Esophagus (tissue), 2 donors: ENCODE results near the gene UNC13D. TPM values are rescaled to one million over a fixed set of nuclear protein-coding genes. Genes with fewer than 3 reads are reported as not detected.
"Not testable (repeated sequence)": the region's sequence is repeated elsewhere in the genome, so short reads cannot be mapped to it uniquely, and the experiment has no call there.

ENCODE experiments used
- H3K27ac ChIP-seq, 2 donors: one replicate each; pipeline ENCODE4 v1.5.1; 2013; ENCODE audit warnings: low read depth in 2 of 2, mild to moderate bottlenecking in 2 of 2, inconsistent platforms in 1 of 2, low read length in 1 of 2, moderate library complexity in 1 of 2
- H3K27me3 ChIP-seq, 2 donors: one replicate each; pipeline ENCODE4 v1.6.1; 2013; ENCODE audit warnings: low read length in 2 of 2, control low read depth in 1 of 2, mild to moderate bottlenecking in 1 of 2; ENCODE audit not compliant: insufficient read depth in 2 of 2, control insufficient read depth in 1 of 2
- H3K36me3 ChIP-seq, 2 donors: one replicate each; pipeline ENCODE4 v1.6.1; 2013; ENCODE audit warnings: low read length in 1 of 2; ENCODE audit not compliant: control insufficient read depth in 2 of 2, insufficient read depth in 2 of 2
- H3K4me1 ChIP-seq, 2 donors: one replicate each; pipeline ENCODE4 v1.6.1; 2013; ENCODE audit warnings: low read length in 1 of 2; ENCODE audit not compliant: control insufficient read depth in 2 of 2, insufficient read depth in 2 of 2
- H3K4me3 ChIP-seq, 2 donors: one replicate each; pipeline ENCODE4 v1.5.1; 2013; ENCODE audit warnings: low read length in 2 of 2, mild to moderate bottlenecking in 2 of 2, low read depth in 1 of 2, moderate library complexity in 1 of 2
- H3K9me3 ChIP-seq, 2 donors: one replicate each; pipeline ENCODE4 v1.6.1; 2013; ENCODE audit warnings: mild to moderate bottlenecking in 2 of 2, low read depth in 1 of 2, low read length in 1 of 2, moderate library complexity in 1 of 2; ENCODE audit not compliant: control insufficient read depth in 2 of 2, insufficient read depth in 1 of 2
- WGBS, 2 donors: extraction: QIAGEN DNeasy Blood & Tissue Kit; methylation state at CpG; one replicate each; pipeline ENCODE4 v1.1.7; 2013; 5-methylcytosine and 5-hydroxymethylcytosine counted together
- polyA plus RNA-seq, 2 donors: library from polyadenylated mRNA; stranded (reverse); fragments of 200-250 nt; gene quantifications; one replicate each; pipeline ENCODE4 v1.2.3, GENCODE V29; 2013
- donor health status: healthy with polysubstance abuse.
- donor health status: Bipolar disorder and iron deficiency.

The UNC13D gene
- polyA plus RNA-seq, 2 donors: 21.0 to 22.4 TPM

GRCh38 chr17:75875182-75875939, 31.2 kb upstream of the UNC13D start:
- H3K27ac ChIP-seq: peak overlapping the region; percentile 96
- peaks cover 0 to 22% of the 10 kb centered on the region in 2 donors for H3K36me3 ChIP-seq
- WGBS, 2 donors: 41 to 46% methylated on average over 18 of the region's 18 CpGs
- H3K4me3 ChIP-seq: peak overlapping the region; percentile 3 to 61
- peaks cover 5 to 31% of the 10 kb centered on the region in 2 donors for H3K4me1 ChIP-seq
- H3K9me3 ChIP-seq: no peaks in the 10 kb centered on the region
- no peaks in the 10 kb centered on the region for H3K27me3 ChIP-seq

- H3K4me1 ChIP-seq: peaks cover 5 to 32% of the 10 kb centered on the region in 2 donors
- WGBS, 2 donors: 85 to 86% methylated on average over 33 to 38 of the region's 38 CpGs
- H3K27me3 ChIP-seq: no peaks in the 10 kb centered on the region
- H3K36me3 ChIP-seq: peaks cover 0 to 22% of the 10 kb centered on the region in 2 donors
- peak overlapping the region; percentile 96 for H3K27ac ChIP-seq
- H3K4me3 ChIP-seq: no peak overlapping the region
- H3K9me3 ChIP-seq: no peaks in the 10 kb centered on the region
Measured at GRCh38 chr17:75874323-75875181, 30.3 kb upstream of the UNC13D start.

- Histone ChIP-seq H3K36me3 (peaks cover 0 to 22% of the 10 kb centered on the region in 2 donors), H3K4me3 (peak overlapping the region in 1 of 2 donors; percentile 10), H3K9me3 (no peaks in the 10 kb centered on the region), H3K27ac (peak overlapping the region; percentile 94 to 95), H3K4me1 (peaks cover 7 to 34% of the 10 kb centered on the region in 2 donors), H3K27me3 (no peaks in the 10 kb centered on the region)
- WGBS, 2 donors: 52 to 64% methylated on average over 11 of the region's 11 CpGs
Measured at GRCh38 chr17:75873587-75874322, 29.6 kb upstream of the UNC13D start.

- Histone ChIP-seq H3K36me3 (peaks cover 0 to 22% of the 10 kb centered on the region in 2 donors), H3K27me3 (no peaks in the 10 kb centered on the region), H3K27ac (peak overlapping the region; percentile 94 to 95), H3K9me3 (no peaks in the 10 kb centered on the region), H3K4me3 (peak overlapping the region in 1 of 2 donors; percentile 3), H3K4me1 (peaks cover 7 to 31% of the 10 kb centered on the region in 2 donors)
- 22 to 27% methylated on average over 13 of the region's 13 CpGs for WGBS, 2 donors
Measured at GRCh38 chr17:75872434-75873351, 28.5 kb upstream of the UNC13D start.

GRCh38 chr17:75870228-75870627, 26.0 kb upstream of the UNC13D start:
- Histone ChIP-seq H3K36me3 (peaks cover 0 to 17% of the 10 kb centered on the region in 2 donors), H3K27ac (peak overlapping the region; percentile 51 to 82), H3K4me1 (peaks cover 3 to 16% of the 10 kb centered on the region in 2 donors)
- not testable (repeated sequence) for H3K27me3 ChIP-seq, H3K9me3 ChIP-seq, H3K4me3 ChIP-seq
- WGBS, 2 donors: 48 to 51% methylated on average over 10 of the region's 10 CpGs

GRCh38 chr17:75869282-75870141, 25.3 kb upstream of the UNC13D start:
- peaks cover 4 to 11% of the 10 kb centered on the region in 2 donors for H3K4me1 ChIP-seq
- H3K4me3 ChIP-seq: no peak overlapping the region
- peaks cover 0 to 10% of the 10 kb centered on the region in 2 donors for H3K36me3 ChIP-seq
- WGBS, 2 donors: 31 to 45% methylated on average over 23 of the region's 23 CpGs
- peak overlapping the region; percentile 51 to 82 for H3K27ac ChIP-seq
- no peaks in the 10 kb centered on the region for H3K27me3 ChIP-seq
- no peaks in the 10 kb centered on the region for H3K9me3 ChIP-seq

GRCh38 chr17:75868730-75869281, 24.6 kb upstream of the UNC13D start:
- WGBS, 2 donors: 82 to 84% methylated on average over 12 of the region's 12 CpGs
- H3K36me3 ChIP-seq, H3K27me3 ChIP-seq, H3K4me3 ChIP-seq, H3K9me3 ChIP-seq: not testable (repeated sequence)
- peaks cover 4 to 11% of the 10 kb centered on the region in 2 donors for H3K4me1 ChIP-seq
- H3K27ac ChIP-seq: peak overlapping the region; percentile 51 to 82
